Right lobe of liver (tissue), 6 donors: Measurements from ENCODE around the gene CXorf65. TPM values are rescaled to one million over a fixed set of nuclear protein-coding genes. Genes with fewer than 3 reads are reported as not detected.

ENCODE experiments used
- ATAC-seq, 4 donors: fragments of 200-7000 bp; cut with Tn5 transposase; one replicate each; pipeline ENCODE4 v1.9.1; 2020; ENCODE audit warnings: mild to moderate bottlenecking in 4 of 4, moderate library complexity in 4 of 4
- DNase-seq, 3 donors: peaks; one replicate each; pipeline ENCODE4 v3.0.0-alpha.2; 2020
- H3K27ac ChIP-seq, 3 donors: fragments of 200-600 bp; one replicate each; pipeline ENCODE4 v1.8.0; 2022
- H3K27me3 ChIP-seq, 2 donors: fragments of 200-600 bp; one replicate each; pipeline ENCODE4 v1.8.0; 2022
- H3K36me3 ChIP-seq, 4 donors: fragments of 200-600 bp; sonication (generic) in 1 of 4; one replicate each; pipeline versions ENCODE4 v1.5.1 to v1.8.0; 2017 to 2022; ENCODE audit warnings: control low read depth in 1 of 4
- H3K4me1 ChIP-seq, 4 donors: fragments of 200-600 bp; sonication (generic) in 1 of 4; one replicate each; pipeline versions ENCODE4 v1.5.1 to v1.8.0; 2017 to 2022; ENCODE audit warnings: control low read depth in 1 of 4
- H3K4me3 ChIP-seq, 3 donors: fragments of 200-600 bp; one replicate each; pipeline ENCODE4 v1.8.0; 2022
- H3K9me3 ChIP-seq, 4 donors: fragments of 200-600 bp; sonication (generic) in 1 of 4; one replicate each; pipeline versions ENCODE4 v1.5.1 to v1.8.0; 2017 to 2022; ENCODE audit warnings: control low read depth in 1 of 4
- CTCF ChIP-seq, 4 donors: fragments of 200-600 bp in 3 of 4; fragments of 450-650 bp in 1 of 4; IDR thresholded peaks; one replicate each; pipeline versions ENCODE4 v1.5.1 to v1.8.0; 2016 to 2022; ENCODE audit warnings: antibody characterized with exemption in 4 of 4, mild to moderate bottlenecking in 2 of 4
- POLR2A ChIP-seq: fragments of 450-650 bp; IDR thresholded peaks from one replicate; pipeline ENCODE4 v1.6.1; 2017; ENCODE audit warnings: antibody characterized with exemption, mild to moderate bottlenecking
- WGBS: methylation state at CpG from one replicate; pipeline ENCODE4 v1.1.6; 2018; ENCODE audit warnings: low coverage, low lambda C conversion rate; ENCODE audit not compliant: insufficient coverage; ENCODE audit errors: missing lambda C conversion rate; 5-methylcytosine and 5-hydroxymethylcytosine counted together
- intact Hi-C, 2 donors: fragments of 100-400 bp; cut with DNase I; formaldehyde crosslinking; loops; one replicate each; pipeline versions ENCODE4 v1.11.2 to v1.14.1; 2022
- total RNA-seq, 6 experiments: library from RNA; depleted of rRNA in 2 of 6; stranded (reverse); fragments of >200 nt in 2 of 6; fragmentation: NEBNext Ultra II Directional in 3 of 6; extraction: Animal tissue kit (Norgen Biotek cat#: 25700) in 3 of 6; gene quantifications; one replicate each; pipeline versions ENCODE4 v1.1.0 to v1.2.4, GENCODE V29; 2016 to 2023
- donor health status: DM: no; HTN: yes; CAD: no.
- donor health status: DM: no; HTN: no; CAD: no.
- donor health status: DM: no; HTN: no; CAD: no.
- donor health status: DM: no; HTN: yes; CAD: no.
- donor health status: DM: no; HTN: yes; CAD: no.

Gene CXorf65
- total RNA-seq, 6 experiments from 2014 or later = not detected

GRCh38 chrX:71098951-71099506 is 7.5 kb downstream of the CXorf65 start:
- Histone ChIP-seq H3K4me1 (no peaks in the 10 kb centered on the region), H3K27ac (no peak overlapping the region), H3K4me3 (no peak overlapping the region), H3K36me3 (no peaks in the 10 kb centered on the region), H3K9me3 (no peaks in the 10 kb centered on the region), H3K27me3 (no peaks in the 10 kb centered on the region)
- intact Hi-C loops = no loop called here
- no peak for DNase-seq
- no peak for ATAC-seq
- TF ChIP-seq CTCF (IDR thresholded peaks at IDR 0.05) (no peak), POLR2A (no peak)
- 43% methylated on average over 4 of the region's 5 CpGs for WGBS

GRCh38 chrX:71098302-71098701 is 8.2 kb downstream of the CXorf65 start:
- WGBS = 20% methylated on average over 2 of the region's 2 CpGs

GRCh38 chrX:71096760-71097032 is 9.8 kb downstream of the CXorf65 start:
- ATAC-seq (peak in 1 of 4 donors; percentile 2), DNase-seq (no peak)
- TF ChIP-seq CTCF (IDR thresholded peaks at IDR 0.05) = no peak
- TF ChIP-seq POLR2A = no peak
- Histone ChIP-seq H3K27ac (no peak overlapping the region), H3K4me3 (peak overlapping the region; percentile 39 to 59 (median 54)), H3K27me3 (no peaks in the 10 kb centered on the region), H3K9me3 (no peaks in the 10 kb centered on the region), H3K36me3 (no peaks in the 10 kb centered on the region), H3K4me1 (no peaks in the 10 kb centered on the region)
- 26% methylated on average over 5 of the region's 9 CpGs for WGBS
- intact Hi-C loops = no loop called here

More at GRCh38 chrX:71098302-71098701, 8.2 kb downstream of the CXorf65 start:
- Histone ChIP-seq H3K27me3 (no peaks in the 10 kb centered on the region), H3K36me3 (no peaks in the 10 kb centered on the region), H3K4me3 (no peak overlapping the region), H3K27ac (no peak overlapping the region), H3K4me1 (no peaks in the 10 kb centered on the region), H3K9me3 (no peaks in the 10 kb centered on the region)
- ATAC-seq (peak in 3 of 4 donors; percentile 7 to 31 (median 26)), DNase-seq (peak in 1 of 3 donors; percentile 45)
- intact Hi-C loops = no loop called here
- TF ChIP-seq CTCF (IDR thresholded peaks at IDR 0.05) (peak; percentile 37 to 50 (median 42)), POLR2A (no peak)

- Histone ChIP-seq H3K4me3 (peak overlapping the region; percentile 39 to 59 (median 54)), H3K9me3 (no peaks in the 10 kb centered on the region), H3K27ac (peak overlapping the region in 1 of 3 donors; percentile 34), H3K36me3 (no peaks in the 10 kb centered on the region), H3K27me3 (no peaks in the 10 kb centered on the region), H3K4me1 (no peaks in the 10 kb centered on the region)
- ATAC-seq (peak; percentile 73 to 83 (median 78)), DNase-seq (peak in 1 of 3 donors; percentile 32)
- intact Hi-C loops = no loop called here
- TF ChIP-seq CTCF (IDR thresholded peaks at IDR 0.05) = no peak
- no peak for TF ChIP-seq POLR2A
- WGBS = 17% methylated on average over 24 of the region's 46 CpGs
Observed at GRCh38 chrX:71095981-71096759, 10.4 kb downstream of the CXorf65 start.
